ENCODE results near the gene RFX2. TPM values are rescaled to one million over a fixed set of nuclear protein-coding genes. Genes with fewer than 3 reads are reported as not detected.

Gene RFX2
- total and polyA plus RNA-seq, 2 donors from 2014 or later: 4.6 to 12.6 TPM

GRCh38 chr19:5994405-5995165 is 115.7 kb downstream of the RFX2 start:
- TF ChIP-seq, protein P1, sequence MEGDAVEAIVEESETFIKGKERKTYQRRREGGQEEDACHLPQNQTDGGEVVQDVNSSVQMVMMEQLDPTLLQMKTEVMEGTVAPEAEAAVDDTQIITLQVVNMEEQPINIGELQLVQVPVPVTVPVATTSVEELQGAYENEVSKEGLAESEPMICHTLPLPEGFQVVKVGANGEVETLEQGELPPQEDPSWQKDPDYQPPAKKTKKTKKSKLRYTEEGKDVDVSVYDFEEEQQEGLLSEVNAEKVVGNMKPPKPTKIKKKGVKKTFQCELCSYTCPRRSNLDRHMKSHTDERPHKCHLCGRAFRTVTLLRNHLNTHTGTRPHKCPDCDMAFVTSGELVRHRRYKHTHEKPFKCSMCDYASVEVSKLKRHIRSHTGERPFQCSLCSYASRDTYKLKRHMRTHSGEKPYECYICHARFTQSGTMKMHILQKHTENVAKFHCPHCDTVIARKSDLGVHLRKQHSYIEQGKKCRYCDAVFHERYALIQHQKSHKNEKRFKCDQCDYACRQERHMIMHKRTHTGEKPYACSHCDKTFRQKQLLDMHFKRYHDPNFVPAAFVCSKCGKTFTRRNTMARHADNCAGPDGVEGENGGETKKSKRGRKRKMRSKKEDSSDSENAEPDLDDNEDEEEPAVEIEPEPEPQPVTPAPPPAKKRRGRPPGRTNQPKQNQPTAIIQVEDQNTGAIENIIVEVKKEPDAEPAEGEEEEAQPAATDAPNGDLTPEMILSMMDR (IDR thresholded peaks at IDR 0.05; ENCODE audit: borderline replicate concordance, extremely low read depth, insufficient read depth): no peak
- no peak for FAIRE-seq
- intact Hi-C loops (cut with DNase I): no loop called here
- DNase-seq: peak in 2 of 5 donors; percentile 32 to 66
- H3K27me3 ChIP-seq (ENCODE audit: control insufficient read depth, insufficient read depth, low read length): no peaks in the 10 kb centered on the region
- no peak overlapping the region for H3K4me3 ChIP-seq (ENCODE audit: low read length in 3 of 3)
- no peak overlapping the region for H3K27ac ChIP-seq (ENCODE audit: low read depth in 2 of 2, low read length in 2 of 2)
- no peaks in the 10 kb centered on the region for H3K9me3 ChIP-seq (ENCODE audit: control insufficient read depth in 2 of 3, insufficient read depth in 1 of 3, low read length in 3 of 3)
- peaks cover 0 to 5% (median 2%) of the 10 kb centered on the region in 3 donors for H3K4me1 ChIP-seq (ENCODE audit: control insufficient read depth in 2 of 3, insufficient read depth in 2 of 3, low read depth in 1 of 3, low read length in 3 of 3)
- H3K9ac ChIP-seq (ENCODE audit: low read length in 3 of 3): no peak overlapping the region
- H3K36me3 ChIP-seq (ENCODE audit: control insufficient read depth in 2 of 3, insufficient read depth in 3 of 3, low read length in 3 of 3): no peaks in the 10 kb centered on the region

DNA sequence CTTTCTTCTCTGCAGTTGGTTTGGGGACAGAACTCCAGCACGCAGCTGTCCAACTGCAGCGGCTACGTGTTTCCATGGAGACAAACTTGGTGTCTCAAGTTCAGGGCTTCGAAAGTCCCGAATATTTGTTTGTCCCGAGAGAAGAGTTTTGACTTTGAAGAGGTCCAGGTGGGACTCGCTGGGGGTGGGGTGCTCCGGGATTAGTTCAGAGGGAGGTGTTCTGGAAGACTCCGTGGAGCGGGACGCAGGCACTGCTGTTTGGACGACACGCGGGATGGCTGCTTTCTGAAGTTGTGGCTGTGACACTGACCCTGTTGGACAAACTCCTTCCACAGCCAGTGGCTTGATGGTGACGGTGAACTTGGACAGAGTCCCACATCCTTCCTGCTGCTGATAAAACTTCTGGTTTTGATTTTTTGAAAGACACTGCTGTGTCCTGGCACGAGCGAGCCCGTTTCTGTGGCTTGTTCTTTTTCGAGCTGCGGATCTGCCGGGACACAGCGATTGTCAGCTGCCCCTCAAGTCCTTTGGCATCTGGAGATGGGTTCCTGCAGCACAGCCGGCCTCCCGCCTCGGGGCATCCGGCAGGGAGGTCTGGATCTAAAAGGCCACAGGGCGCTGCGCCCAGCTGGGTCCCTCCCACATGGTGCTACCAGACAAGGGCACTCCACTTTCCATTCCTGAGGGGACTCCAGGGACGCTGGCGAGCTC is 116.5 kb downstream of the RFX2 start:
- Histone ChIP-seq H3K9ac (ENCODE audit: low read length in 3 of 3) (no peak overlapping the region), H3K4me3 (ENCODE audit: low read length in 3 of 3) (peak overlapping the region; percentile 13 to 34 (median 33)), H3K36me3 (ENCODE audit: control insufficient read depth in 2 of 3, insufficient read depth in 3 of 3, low read length in 3 of 3) (no peaks in the 10 kb centered on the region), H3K27me3 (ENCODE audit: control insufficient read depth, insufficient read depth, low read length) (no peaks in the 10 kb centered on the region), H3K4me1 (ENCODE audit: control insufficient read depth in 2 of 3, insufficient read depth in 2 of 3, low read depth in 1 of 3, low read length in 3 of 3) (peaks cover 0 to 5% (median 2%) of the 10 kb centered on the region in 3 donors), H3K27ac (ENCODE audit: low read depth in 2 of 2, low read length in 2 of 2) (peak overlapping the region in 1 of 2 donors; percentile 42), H3K9me3 (ENCODE audit: control insufficient read depth in 2 of 3, insufficient read depth in 1 of 3, low read length in 3 of 3) (no peaks in the 10 kb centered on the region)
- FAIRE-seq: no peak
- intact Hi-C loops (cut with DNase I): no loop called here
- DNase-seq: peak in 4 of 5 donors; percentile 58 to 92 (median 78)
- TF ChIP-seq, protein P1 (IDR thresholded peaks at IDR 0.05; ENCODE audit: borderline replicate concordance, extremely low read depth, insufficient read depth): no peak

GRCh38 chr19:5993201-5993600 is 117.1 kb downstream of the RFX2 start:
- no peak overlapping the region for H3K27ac ChIP-seq (ENCODE audit: low read depth in 2 of 2, low read length in 2 of 2)
- DNase-seq (peak in 2 of 5 donors; percentile 32 to 51), FAIRE-seq (no peak)
- H3K9me3 ChIP-seq (ENCODE audit: control insufficient read depth in 2 of 3, insufficient read depth in 1 of 3, low read length in 3 of 3): no peaks in the 10 kb centered on the region
- H3K4me1 ChIP-seq (ENCODE audit: control insufficient read depth in 2 of 3, insufficient read depth in 2 of 3, low read depth in 1 of 3, low read length in 3 of 3): peaks cover 0 to 5% (median 2%) of the 10 kb centered on the region in 3 donors
- H3K27me3 ChIP-seq (ENCODE audit: control insufficient read depth, insufficient read depth, low read length): no peaks in the 10 kb centered on the region
- TF ChIP-seq, protein P1 (IDR thresholded peaks at IDR 0.05; ENCODE audit: borderline replicate concordance, extremely low read depth, insufficient read depth): no peak
- no peak overlapping the region for H3K9ac ChIP-seq (ENCODE audit: low read length in 3 of 3)
- H3K4me3 ChIP-seq (ENCODE audit: low read length in 3 of 3): no peak overlapping the region
- H3K36me3 ChIP-seq (ENCODE audit: control insufficient read depth in 2 of 3, insufficient read depth in 3 of 3, low read length in 3 of 3): no peaks in the 10 kb centered on the region
- intact Hi-C loops (cut with DNase I): no loop called here

All from kidney (tissue), 14 donors.